GM19463 (cell line): ENCODE measurements around the gene GLO1.
A peak's percentile ranks its signal among the peaks of the same experiment; 100 is the strongest.

Experiments used
- ATAC-seq: cut with Tn5 transposase; IDR thresholded peaks from one replicate; pipeline ENCODE4 v1.9.1; 2021; ENCODE audit warnings: mild to moderate bottlenecking, moderate library complexity; ENCODE audit not compliant: unreplicated experiment

The GLO1 gene

GRCh38 chr6:38702558-38703397, at the start of gene GLO1:
GLO1 (minus strand) TSS chr6:38703145; CDS start chr6:38703054, 91 bp downstream.
- ATAC-seq, result peak; percentile 100

GRCh38 chr6:38750968-38751615, 48.1 kb upstream of the GLO1 start:
- ATAC-seq, result no peak

GRCh38 chr6:38749473-38749872, 46.5 kb upstream of the GLO1 start:
- no peak for ATAC-seq

- ATAC-seq, result no peak
Measured at GRCh38 chr6:38739532-38739931, 36.6 kb upstream of the GLO1 start.

GRCh38 chr6:38738261-38738660, 35.3 kb upstream of the GLO1 start:
- ATAC-seq, result no peak

GRCh38 chr6:38736951-38737350, 34.0 kb upstream of the GLO1 start:
- no peak for ATAC-seq

GRCh38 chr6:38730140-38730862, 27.4 kb upstream of the GLO1 start:
- ATAC-seq, result no peak

GRCh38 chr6:38728203-38728602, 25.3 kb upstream of the GLO1 start:
- ATAC-seq, result no peak

- no peak for ATAC-seq
Measured at GRCh38 chr6:38725414-38726183, 22.7 kb upstream of the GLO1 start.

- ATAC-seq, result no peak
Measured at GRCh38 chr6:38724343-38724742, 21.4 kb upstream of the GLO1 start.

- ATAC-seq, result no peak
Measured at GRCh38 chr6:38723783-38724182, 20.8 kb upstream of the GLO1 start.

- no peak for ATAC-seq
Measured at GRCh38 chr6:38722727-38723334, 19.9 kb upstream of the GLO1 start.

GRCh38 chr6:38722038-38722437, 19.1 kb upstream of the GLO1 start:
- no peak for ATAC-seq

GRCh38 chr6:38720295-38720694, 17.4 kb upstream of the GLO1 start:
- ATAC-seq, result no peak

GRCh38 chr6:38719358-38719757, 16.4 kb upstream of the GLO1 start:
- ATAC-seq, result no peak

GRCh38 chr6:38716825-38717224, 13.9 kb upstream of the GLO1 start:
- ATAC-seq, result no peak

- ATAC-seq, result no peak
Measured at GRCh38 chr6:38715016-38715689, 12.2 kb upstream of the GLO1 start, which contains the start of gene DNAH8. DNAH8 (plus strand) TSS chr6:38715311; CDS start chr6:38722810, 7,499 bp downstream.

GRCh38 chr6:38714239-38715015, 11.5 kb upstream of the GLO1 start:
- ATAC-seq, result no peak

- ATAC-seq, result no peak
Measured at GRCh38 chr6:38713812-38714211, 10.9 kb upstream of the GLO1 start.
